WTC11 (cell line): ENCODE measurements around the gene CHST11. TPM values are rescaled to one million over a fixed set of nuclear protein-coding genes. Genes with fewer than 3 reads are reported as not detected.

Source experiments
- ATAC-seq: fragments of 200-7000 bp; cut with Tn5 transposase; 2 replicates; pipeline ENCODE4 v1.10.0; 2021; ENCODE audit warnings: mild to moderate bottlenecking, moderate library complexity
- CTCF ChIA-PET: fragments of 300-600 bp; sonication (Branson Sonifier 250); formaldehyde crosslinking; loops from one replicate; lab custom pipeline; 2021; ENCODE audit warnings: antibody characterized with exemption; lab: Charles Lee
- POLR2A ChIA-PET: fragments of 350-600 bp; sonication (Branson Sonifier 250); formaldehyde crosslinking; loops from one replicate; lab custom pipeline; 2021; ENCODE audit warnings: antibody characterized with exemption; lab: Charles Lee
- DNase-seq: peaks from one replicate; pipeline ENCODE4 v3.0.0; 2021; ENCODE audit warnings: low spot score
- H3K27ac Mint-ChIP-seq: 2 replicates; pipeline ENCODE4 v1.8.0; 2021; ENCODE audit warnings: mixed read lengths
- H3K27me3 Mint-ChIP-seq: 2 replicates; pipeline ENCODE4 v1.8.0; 2021; ENCODE audit warnings: low read depth, mild to moderate bottlenecking, moderate library complexity, mixed read lengths
- H3K36me3 Mint-ChIP-seq: 2 replicates; pipeline ENCODE4 v1.8.0; 2021; ENCODE audit warnings: mixed read lengths
- H3K4me1 Mint-ChIP-seq: 2 replicates; pipeline ENCODE4 v1.8.0; 2022; ENCODE audit warnings: mixed read lengths
- H3K4me3 Mint-ChIP-seq: 2 replicates; pipeline ENCODE4 v1.8.0; 2021; ENCODE audit warnings: mild to moderate bottlenecking, moderate library complexity, mixed read lengths
- H3K9me3 Mint-ChIP-seq: 2 replicates; pipeline ENCODE4 v1.8.0; 2021; ENCODE audit warnings: mixed read lengths
- ATF1 ChIP-seq: sonication (generic); formaldehyde crosslinking; IDR thresholded peaks from 2 replicates; pipeline ENCODE4 v1.8.1; 2023; ENCODE audit warnings: mild to moderate bottlenecking, moderate library complexity, missing genetic modification reagents
- ATF2 ChIP-seq: sonication (generic); formaldehyde crosslinking; IDR thresholded peaks from 2 replicates; pipeline ENCODE4 v1.8.1; 2022; ENCODE audit warnings: low read depth, missing genetic modification reagents, borderline replicate concordance
- ATF6 ChIP-seq: sonication (generic); formaldehyde crosslinking; IDR thresholded peaks from 2 replicates; pipeline ENCODE4 v1.8.1; 2023; ENCODE audit warnings: mild to moderate bottlenecking, missing genetic modification reagents
- ELF4 ChIP-seq: sonication (generic); formaldehyde crosslinking; IDR thresholded peaks from 2 replicates; pipeline ENCODE4 v1.8.1; 2022; ENCODE audit warnings: low read depth, mild to moderate bottlenecking, moderate library complexity, missing genetic modification reagents
- ERG ChIP-seq: fragments of 250-450 bp; sonication (Bioruptor Pico); IDR thresholded peaks from 2 replicates; pipeline ENCODE4 v1.8.0; 2021; ENCODE audit warnings: mild to moderate bottlenecking
- ETV6 ChIP-seq: sonication (generic); formaldehyde crosslinking; IDR thresholded peaks from 2 replicates; pipeline ENCODE4 v1.8.1; 2022; ENCODE audit warnings: mild to moderate bottlenecking, missing genetic modification reagents
- FOXP1 ChIP-seq: sonication (generic); formaldehyde crosslinking; IDR thresholded peaks from 2 replicates; pipeline ENCODE4 v1.8.0; 2022; ENCODE audit warnings: missing genetic modification reagents, mild to moderate bottlenecking, moderate library complexity, borderline replicate concordance
- GRHL2 ChIP-seq: fragments of 250-450 bp; sonication (Bioruptor Pico); IDR thresholded peaks from 2 replicates; pipeline ENCODE4 v1.8.0; 2022; ENCODE audit warnings: mild to moderate bottlenecking, moderate library complexity; ENCODE audit not compliant: insufficient replicate concordance, severe bottlenecking
- JAZF1 ChIP-seq: fragments of 250-450 bp; sonication (Bioruptor Pico); IDR thresholded peaks from 2 replicates; pipeline ENCODE4 v1.9.0; 2021; ENCODE audit warnings: moderate library complexity, mild to moderate bottlenecking, inconsistent platforms
- MLX ChIP-seq: sonication (generic); formaldehyde crosslinking; IDR thresholded peaks from 2 replicates; pipeline ENCODE4 v1.8.1; 2023; ENCODE audit warnings: mild to moderate bottlenecking, missing genetic modification reagents, moderate library complexity
- NFATC4 ChIP-seq: fragments of 250-450 bp; sonication (Bioruptor Pico); IDR thresholded peaks from 2 replicates; pipeline ENCODE4 v1.9.0; 2021; ENCODE audit warnings: mild to moderate bottlenecking
- SMAD4 ChIP-seq: sonication (generic); formaldehyde crosslinking; IDR thresholded peaks from 2 replicates; pipeline ENCODE4 v1.8.0; 2022; ENCODE audit warnings: mild to moderate bottlenecking, missing genetic modification reagents
- ZNF138 ChIP-seq: sonication (generic); formaldehyde crosslinking; conservative IDR thresholded peaks from 2 replicates; pipeline ENCODE4 v1.8.1; 2022; ENCODE audit warnings: mild to moderate bottlenecking, moderate library complexity, missing genetic modification reagents
- ZNF396 ChIP-seq: fragments of 250-450 bp; sonication (Bioruptor Pico); IDR thresholded peaks from 2 replicates; pipeline ENCODE4 v1.8.0; 2021; ENCODE audit warnings: mild to moderate bottlenecking, moderate library complexity, borderline replicate concordance
- microRNA-seq: library from miRNA; unstranded; fragments of <30 nt; microRNA quantifications from one replicate; pipeline ENCODE4 v1.2.0, GENCODE V29; 2022; ENCODE audit warnings: borderline number of aligned reads
- total RNA-seq: library from RNA; stranded (reverse); gene quantifications from 3 replicates; pipeline ENCODE4 v1.2.3, GENCODE V29; 2021

Gene CHST11
- total RNA-seq, 1 experiment from 2014 or later: 24.2 TPM

GRCh38 chr12:104809251-104809650 lies 352.5 kb downstream of the CHST11 start:
- CTCF ChIA-PET: no interaction called here
- Mint-ChIP-seq H3K27me3 (no peaks in the 10 kb centered on the region), H3K4me1 (no peaks in the 10 kb centered on the region), H3K27ac (no peak overlapping the region), H3K9me3 (peaks cover 3% of the 10 kb centered on the region; the same call in 1 of the 2 replicates)
- POLR2A ChIA-PET: no interaction called here
- no peak for ATAC-seq
- TF ChIP-seq ATF2 (CRISPR knock-in tag) (no peak), ETV6 (CRISPR knock-in tag) (no peak)
- TF ChIP-seq, all 79 proteins: peak for 0
- DNase-seq: no peak
- Mint-ChIP-seq H3K36me3 (no peaks in the 10 kb centered on the region), H3K4me3 (no peak overlapping the region)

GRCh38 chr12:104809706-104810385 lies 353.1 kb downstream of the CHST11 start:
- H3K4me1 Mint-ChIP-seq: no peaks in the 10 kb centered on the region
- H3K4me3 Mint-ChIP-seq: no peak overlapping the region
- H3K36me3 Mint-ChIP-seq: no peaks in the 10 kb centered on the region
- no peak for ATAC-seq
- ChIA-PET CTCF (interaction anchor here (0.6 kb wide), 1 partner anchor 18 kb away, joined by 3 read pairs; no protein-coding TSS in a partner anchor), POLR2A (no interaction called here)
- H3K27me3 Mint-ChIP-seq: no peaks in the 10 kb centered on the region
- no peak overlapping the region for H3K27ac Mint-ChIP-seq
- H3K9me3 Mint-ChIP-seq: peaks cover 3% of the 10 kb centered on the region; the same call in 1 of the 2 replicates
- no peak for TF ChIP-seq JAZF1 (CRISPR knock-in tag)
- TF ChIP-seq ZNF138: no peak
- TF ChIP-seq ATF6 (CRISPR knock-in tag): no peak
- TF ChIP-seq FOXP1: no peak
- TF ChIP-seq ATF1 (CRISPR knock-in tag): no peak
- no peak for TF ChIP-seq ZNF396 (CRISPR knock-in tag)
- TF ChIP-seq NFATC4: no peak
- no peak for TF ChIP-seq MLX (CRISPR knock-in tag)
- TF ChIP-seq ELF4 (CRISPR knock-in tag): no peak
- no peak for TF ChIP-seq GRHL2 (CRISPR knock-in tag)
- no peak for TF ChIP-seq ERG (CRISPR knock-in tag)
- no peak for TF ChIP-seq SMAD4 (CRISPR knock-in tag)
- TF ChIP-seq, all 79 proteins: peak for 0
- DNase-seq: no peak

Small RNA genes lying within 50 kb of the gene (microRNA-seq; reads per million reads assigned to microRNA genes)
- gene MIR3922: 1.0 reads per million

Other genes starting within 250 kb of the CHST11 start
- 95.6 to 113 TPM (median 98.7 TPM) in 3 replicates for gene TXNRD1, start 241.2 kb upstream of the CHST11 start, total RNA-seq
- 2.0 to 3.2 TPM (median 2.5 TPM) in 3 replicates for gene EID3, start 153.2 kb upstream of the CHST11 start, total RNA-seq